HepG2 (cell line): Measurements from ENCODE around the gene HK2. TPM values are rescaled to one million over a fixed set of nuclear protein-coding genes. Genes with fewer than 3 reads are reported as not detected.

Source experiments
- ATAC-seq: fragments of 200-7000 bp; cut with Tn5 transposase; 3 replicates; pipeline ENCODE4 v1.9.1; 2020; ENCODE audit warnings: mild to moderate bottlenecking, moderate library complexity
- BruUV-seq: library from RNA; stranded (reverse); fragments of 400-500 nt; replicated peaks from 2 replicates; lab custom pipeline; 2021; lab: Mats Ljungman, UMichigan
- CTCF ChIA-PET: fragments of 300-600 bp; formaldehyde crosslinking; extraction: SDS; loops from one replicate; lab custom pipeline; 2021; ENCODE audit warnings: low total read pairs, inconsistent platforms, low intra/inter-chr PET ratio; lab: Yijun Ruan, JAX
- POLR2A ChIA-PET: fragments of 350-600 bp; sonication (Branson Sonifier 250); formaldehyde crosslinking; loops from one replicate; lab custom pipeline; 2020; ENCODE audit warnings: antibody characterized with exemption, inconsistent platforms; lab: Yijun Ruan, JAX
- DNase-seq: peaks from one replicate; pipeline ENCODE4 v3.0.0-alpha.2; 2015; ENCODE audit warnings: low spot score
- FAIRE-seq: peaks from 3 replicates; lab custom pipeline; 2011; peaks lifted over from hg19 to GRCh38; lab: Jason Lieb, UNC
- H2AFZ ChIP-seq: one replicate; pipeline ENCODE4 v1.6.1; 2011; ENCODE audit warnings: low read length, inconsistent platforms
- H3K27ac ChIP-seq: fragments of 300-600 bp; 3 replicates; pipeline ENCODE4 v1.8.0; 2011; ENCODE audit warnings: mixed run types, mild to moderate bottlenecking, mixed read lengths, low read length, inconsistent platforms; ENCODE audit not compliant: insufficient read depth; ENCODE audit errors: extremely low read length
- H3K27me3 ChIP-seq, 2 experiments: fragments of 200-600 bp in 1 of 2; 2 replicates in 1 of 2; 3 replicates in 1 of 2; pipeline versions ENCODE4 v1.6.0 to v1.8.0; 2011; ENCODE audit warnings: low read length in 2 of 2, mild to moderate bottlenecking in 2 of 2, moderate library complexity in 2 of 2, inconsistent platforms in 1 of 2; ENCODE audit not compliant: insufficient read depth in 2 of 2, control insufficient read depth in 1 of 2
- H3K36me3 ChIP-seq, 2 experiments: fragments of 200-600 bp in 1 of 2; replicated peaks in 1 of 2; 2 replicates in 1 of 2; 3 replicates in 1 of 2; pipeline versions ENCODE4 v1.5.1 to v1.8.0; 2011; ENCODE audit warnings: low read length in 2 of 2, inconsistent platforms in 1 of 2; ENCODE audit not compliant: insufficient read depth in 2 of 2, control insufficient read depth in 1 of 2
- H3K4me1 ChIP-seq: 2 replicates; pipeline ENCODE4 v1.5.1; 2012; ENCODE audit warnings: low read length, inconsistent platforms; ENCODE audit not compliant: insufficient read depth
- H3K4me2 ChIP-seq: 2 replicates; pipeline ENCODE4 v1.6.0; 2011; ENCODE audit warnings: low read depth, low read length, inconsistent platforms
- H3K4me3 ChIP-seq, 3 experiments: fragments of 200-600 bp in 1 of 3; sonication (generic), shearing (Covaris generic) in 1 of 3; replicated peaks in 1 of 3; 2 replicates each; pipeline ENCODE4 v1.5.1; 2011 to 2016; ENCODE audit warnings: low read length in 3 of 3, inconsistent platforms in 2 of 3, low read depth in 2 of 3, mild to moderate bottlenecking in 2 of 3, control low read depth in 1 of 3, mixed read lengths in 1 of 3; ENCODE audit not compliant: insufficient read depth in 1 of 3
- H3K79me2 ChIP-seq: one replicate; pipeline ENCODE4 v1.6.1; 2011; ENCODE audit warnings: low read length, inconsistent platforms; ENCODE audit not compliant: insufficient read depth
- H3K9ac ChIP-seq: 2 replicates; pipeline ENCODE4 v1.6.0; 2011; ENCODE audit warnings: mild to moderate bottlenecking, low read depth, low read length, inconsistent platforms; ENCODE audit not compliant: insufficient read depth
- H3K9me3 ChIP-seq: 2 replicates; pipeline ENCODE4 v1.5.1; 2012; ENCODE audit warnings: mild to moderate bottlenecking, low read length
- H4K20me1 ChIP-seq: 2 replicates; pipeline ENCODE4 v1.6.0; 2011; ENCODE audit warnings: inconsistent platforms, mild to moderate bottlenecking, low read length, moderate library complexity; ENCODE audit not compliant: insufficient read depth
- AGO1 ChIP-seq: fragments of 200-400 bp; formaldehyde crosslinking; IDR thresholded peaks from 2 replicates; pipeline ENCODE4 v1.6.1; 2017; ENCODE audit warnings: mild to moderate bottlenecking, low read depth, low read length, moderate library complexity; ENCODE audit not compliant: poor library complexity, severe bottlenecking
- CBX1 ChIP-seq: IDR thresholded peaks from one replicate; pipeline ENCODE4 v1.6.1; 2016; ENCODE audit warnings: antibody characterized with exemption, low read depth
- DRAP1 ChIP-seq: IDR thresholded peaks from 2 replicates; pipeline ENCODE4 v1.6.1; 2016; ENCODE audit warnings: missing genetic modification reagents, missing compliant biosample characterization
- NCOA5 ChIP-seq: sonication (generic); formaldehyde crosslinking; IDR thresholded peaks from 2 replicates; pipeline ENCODE4 v1.4.0; 2020; ENCODE audit warnings: missing genetic modification reagents
- RBM22 ChIP-seq: fragments of 200-400 bp; formaldehyde crosslinking; optimal IDR thresholded peaks from 2 replicates; pipeline ENCODE3; 2017; ENCODE audit warnings: mild to moderate bottlenecking, low read length, moderate library complexity
- SOX6 ChIP-seq, 2 experiments: fragments of 450-650 bp in 1 of 2; sonication (generic) in 1 of 2; formaldehyde crosslinking in 1 of 2; IDR thresholded peaks; 2 replicates each; pipeline versions ENCODE4 v1.4.0 to v1.6.1; 2017 to 2020; ENCODE audit warnings: antibody characterized with exemption in 1 of 2, mild to moderate bottlenecking in 1 of 2, missing genetic modification reagents in 1 of 2
- YY1 ChIP-seq: IDR thresholded peaks from 2 replicates; pipeline ENCODE4 v1.6.1; 2011; ENCODE audit warnings: low read length, low read depth, moderate library complexity, mild to moderate bottlenecking; ENCODE audit not compliant: insufficient read depth, insufficient replicate concordance
- ZNF143 ChIP-seq: sonication (generic); formaldehyde crosslinking; IDR thresholded peaks from 2 replicates; pipeline ENCODE4 v1.4.0; 2020; ENCODE audit warnings: missing genetic modification reagents
- ZNF687 ChIP-seq: sonication (generic); formaldehyde crosslinking; IDR thresholded peaks from 2 replicates; pipeline ENCODE4 v1.5.1; 2020; ENCODE audit warnings: mild to moderate bottlenecking, missing genetic modification reagents, moderate library complexity
- WGBS: methylation state at CpG from one replicate; pipeline ENCODE4 v1.1.6; 2017; ENCODE audit warnings: low lambda C conversion rate; 5-methylcytosine and 5-hydroxymethylcytosine counted together
- in situ Hi-C: cut with HindIII; loops from 2 replicates; pipeline ENCODE4 v1.10.0; 2017; ENCODE audit warnings: low pct_unique_long_range_greater_than_20kb; ENCODE audit not compliant: extremely low pct_ligation_motif_present
- intact Hi-C: fragments of 100-400 bp; cut with micrococcal nuclease; formaldehyde crosslinking; loops from one replicate; pipeline ENCODE4 v1.10.0; 2022; ENCODE audit not compliant: unreplicated experiment
- polyA plus RNA-seq, 8 experiments: library from polyadenylated mRNA; depleted of rRNA in 3 of 8; stranded (reverse) in 7 of 8; unstranded in 1 of 8; fragments of >200 nt; fragmentation: Illumina TruSeq in 4 of 8; extraction: Trizol in 4 of 8; gene quantifications; 2 replicates each; pipeline versions ENCODE4 v1.2.1 to v1.2.3, GENCODE V29; 2011 to 2016; ENCODE audit warnings: low read depth in 4 of 8, missing spikeins in 1 of 8, mixed read lengths in 1 of 8; ENCODE audit not compliant: insufficient read depth in 1 of 8
- total RNA-seq, 5 experiments: library from RNA; depleted of rRNA; stranded (reverse); fragments of >200 nt; fragmentation: Illumina TruSeq; extraction: Trizol; gene quantifications; 2 replicates each; pipeline ENCODE4 v1.2.3, GENCODE V29; 2016; ENCODE audit warnings: low read depth in 1 of 5
- TF ChIP-seq, protein P1 (sequence below), 2 experiments: sonication (generic) in 1 of 2; formaldehyde crosslinking in 1 of 2; IDR thresholded peaks; 2 replicates each; pipeline versions ENCODE4 v1.6.1 to v1.9.0; 2014 to 2022; ENCODE audit warnings: antibody characterized with exemption in 1 of 2, borderline replicate concordance in 1 of 2, inconsistent platforms in 1 of 2, low read depth in 1 of 2, missing genetic modification reagents in 1 of 2
- TF ChIP-seq, protein P2 (sequence below): sonication (generic); formaldehyde crosslinking; IDR thresholded peaks from 2 replicates; pipeline ENCODE4 v1.5.0; 2020; ENCODE audit warnings: missing genetic modification reagents

HK2 gene
- total and polyA plus RNA-seq, 2 of the 13 experiments (the other 11 are each of a cell fraction or from before 2014, with no cell fraction given) = 13.2 to 101 TPM

- CTCF ChIA-PET = no interaction called here
- in situ Hi-C loops = no loop called here
Measured at GRCh38 chr2:74857725-74858124, 23.8 kb downstream of the HK2 start.

More at GRCh38 chr2:74857725-74858124, 23.8 kb downstream of the HK2 start:
- BruUV-seq = TSS peak; percentile 6
- Histone ChIP-seq H4K20me1 (peaks cover 87% of the 10 kb centered on the region), H3K4me3 (no peak overlapping the region), H3K9me3 (no peaks in the 10 kb centered on the region), H3K27me3 (no peaks in the 10 kb centered on the region), H3K4me1 (peaks cover 60% of the 10 kb centered on the region)
- POLR2A ChIA-PET = no interaction called here
- intact Hi-C loops = loop anchor here (2.0 kb wide), 1 partner anchor 21 kb away; no protein-coding TSS in a partner anchor
- TF ChIP-seq YY1 (no peak), NCOA5 (CRISPR knock-in tag) (no peak), CBX1 (no peak), ZNF143 (CRISPR knock-in tag) (no peak), AGO1 (peak; percentile 87), SOX6 (IDR thresholded peaks at IDR 0.05) (no peak), SOX6 (CRISPR knock-in tag; IDR thresholded peaks at IDR 0.05) (no peak), RBM22 (peak; percentile 83), DRAP1 (CRISPR knock-in tag) (no peak), ZNF687 (CRISPR knock-in tag) (0 out of 2 replicates have a peak, but pooled peaks have one; percentile 18)
- TF ChIP-seq, protein P1, sequence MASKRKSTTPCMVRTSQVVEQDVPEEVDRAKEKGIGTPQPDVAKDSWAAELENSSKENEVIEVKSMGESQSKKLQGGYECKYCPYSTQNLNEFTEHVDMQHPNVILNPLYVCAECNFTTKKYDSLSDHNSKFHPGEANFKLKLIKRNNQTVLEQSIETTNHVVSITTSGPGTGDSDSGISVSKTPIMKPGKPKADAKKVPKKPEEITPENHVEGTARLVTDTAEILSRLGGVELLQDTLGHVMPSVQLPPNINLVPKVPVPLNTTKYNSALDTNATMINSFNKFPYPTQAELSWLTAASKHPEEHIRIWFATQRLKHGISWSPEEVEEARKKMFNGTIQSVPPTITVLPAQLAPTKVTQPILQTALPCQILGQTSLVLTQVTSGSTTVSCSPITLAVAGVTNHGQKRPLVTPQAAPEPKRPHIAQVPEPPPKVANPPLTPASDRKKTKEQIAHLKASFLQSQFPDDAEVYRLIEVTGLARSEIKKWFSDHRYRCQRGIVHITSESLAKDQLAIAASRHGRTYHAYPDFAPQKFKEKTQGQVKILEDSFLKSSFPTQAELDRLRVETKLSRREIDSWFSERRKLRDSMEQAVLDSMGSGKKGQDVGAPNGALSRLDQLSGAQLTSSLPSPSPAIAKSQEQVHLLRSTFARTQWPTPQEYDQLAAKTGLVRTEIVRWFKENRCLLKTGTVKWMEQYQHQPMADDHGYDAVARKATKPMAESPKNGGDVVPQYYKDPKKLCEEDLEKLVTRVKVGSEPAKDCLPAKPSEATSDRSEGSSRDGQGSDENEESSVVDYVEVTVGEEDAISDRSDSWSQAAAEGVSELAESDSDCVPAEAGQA (IDR thresholded peaks at IDR 0.05; ENCODE audit: low read depth) = no peak
- TF ChIP-seq, protein P1 (CRISPR knock-in tag; IDR thresholded peaks at IDR 0.05; ENCODE audit: borderline replicate concordance) = no peak
- TF ChIP-seq, protein P2, sequence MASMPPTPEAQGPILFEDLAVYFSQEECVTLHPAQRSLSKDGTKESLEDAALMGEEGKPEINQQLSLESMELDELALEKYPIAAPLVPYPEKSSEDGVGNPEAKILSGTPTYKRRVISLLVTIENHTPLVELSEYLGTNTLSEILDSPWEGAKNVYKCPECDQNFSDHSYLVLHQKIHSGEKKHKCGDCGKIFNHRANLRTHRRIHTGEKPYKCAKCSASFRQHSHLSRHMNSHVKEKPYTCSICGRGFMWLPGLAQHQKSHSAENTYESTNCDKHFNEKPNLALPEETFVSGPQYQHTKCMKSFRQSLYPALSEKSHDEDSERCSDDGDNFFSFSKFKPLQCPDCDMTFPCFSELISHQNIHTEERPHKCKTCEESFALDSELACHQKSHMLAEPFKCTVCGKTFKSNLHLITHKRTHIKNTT = no peak
- TF ChIP-seq, all 625 proteins: peak for 3
- Histone ChIP-seq H2AFZ (no peak overlapping the region), H3K4me2 (no peak overlapping the region), H3K9ac (no peak overlapping the region), H3K27ac (no peak overlapping the region), H3K79me2 (peaks cover 87% of the 10 kb centered on the region), H3K36me3 (peaks cover 46 to 94% of the 10 kb centered on the region in 2 experiments)
- FAIRE-seq (no peak), DNase-seq (no peak), ATAC-seq (no peak)
- 98% methylated on average over 8 of the region's 8 CpGs for WGBS
